IMR-90 (cell line): ENCODE data around the gene ARL9. TPM values are rescaled to one million over a fixed set of nuclear protein-coding genes. Genes with fewer than 3 reads are reported as not detected.

ENCODE experiments used
- ATAC-seq: fragments of 200-7000 bp; cut with Tn5 transposase; 2 replicates; pipeline ENCODE4 v1.9.1; 2020; ENCODE audit warnings: low read depth, mild to moderate bottlenecking, moderate library complexity
- BruUV-seq: library from RNA; stranded (reverse); fragments of 400-500 nt; replicated peaks from 2 replicates; lab custom pipeline; 2021; lab: Mats Ljungman, UMichigan
- CTCF ChIA-PET: fragments of 300-600 bp; formaldehyde crosslinking; extraction: SDS; loops from one replicate; lab custom pipeline; 2021; ENCODE audit warnings: antibody characterized with exemption; lab: Yijun Ruan, JAX
- POLR2A ChIA-PET: fragments of 300-600 bp; sonication (Branson Sonifier 250); formaldehyde crosslinking; loops from one replicate; lab custom pipeline; 2022; ENCODE audit warnings: antibody characterized with exemption; ENCODE audit not compliant: unreplicated experiment; lab: Charles Lee
- DNase-seq: peaks from one replicate; pipeline ENCODE4 v3.0.0; 2013
- H2AFZ ChIP-seq: replicated peaks from 2 replicates; pipeline ENCODE3; 2013; ENCODE audit warnings: low read length, mild to moderate bottlenecking; ENCODE audit not compliant: poor library complexity
- H2AK5ac ChIP-seq: 2 replicates; pipeline ENCODE4 v1.6.1; 2013; ENCODE audit warnings: low read depth, low read length, inconsistent platforms
- H2AK9ac ChIP-seq: replicated peaks from 2 replicates; pipeline ENCODE3; 2013; ENCODE audit warnings: mild to moderate bottlenecking, low read depth, low read length, moderate library complexity; ENCODE audit not compliant: poor library complexity
- H2BK120ac ChIP-seq: 2 replicates; pipeline ENCODE4 v1.6.1; 2013; ENCODE audit warnings: low read depth, low read length, inconsistent platforms
- H2BK15ac ChIP-seq: 3 replicates; pipeline ENCODE4 v1.6.1; 2013; ENCODE audit warnings: low read depth, low read length, inconsistent platforms
- H2BK20ac ChIP-seq: 2 replicates; pipeline ENCODE4 v1.6.1; 2013; ENCODE audit warnings: low read depth, mild to moderate bottlenecking, inconsistent platforms, low read length, moderate library complexity
- H2BK5ac ChIP-seq: 2 replicates; pipeline ENCODE4 v1.6.1; 2013; ENCODE audit warnings: mild to moderate bottlenecking, low read depth, low read length, inconsistent platforms; ENCODE audit not compliant: poor library complexity, severe bottlenecking
- H3K14ac ChIP-seq: replicated peaks from 2 replicates; pipeline ENCODE4 v1.6.1; 2013; ENCODE audit warnings: low read depth, low read length, inconsistent platforms
- H3K18ac ChIP-seq: 2 replicates; pipeline ENCODE4 v1.6.1; 2013; ENCODE audit warnings: low read depth, low read length, control low read depth
- H3K23ac ChIP-seq: 2 replicates; pipeline ENCODE4 v1.6.1; 2013; ENCODE audit warnings: low read depth, low read length, inconsistent platforms
- H3K27ac ChIP-seq: 2 replicates; pipeline ENCODE4 v1.5.1; 2013; ENCODE audit warnings: mild to moderate bottlenecking, control low read depth, low read length; ENCODE audit not compliant: insufficient read depth
- H3K27me3 ChIP-seq: 2 replicates; pipeline ENCODE4 v1.6.1; 2013; ENCODE audit warnings: low read length; ENCODE audit not compliant: control insufficient read depth, insufficient read depth
- H3K36me3 ChIP-seq: 2 replicates; pipeline ENCODE4 v1.6.1; 2013; ENCODE audit warnings: low read length, mixed read lengths; ENCODE audit not compliant: control insufficient read depth, insufficient read depth
- H3K4ac ChIP-seq: 2 replicates; pipeline ENCODE4 v1.6.1; 2013; ENCODE audit warnings: low read depth, low read length, inconsistent platforms
- H3K4me1 ChIP-seq: 2 replicates; pipeline ENCODE4 v1.6.1; 2013; ENCODE audit warnings: low read length, mixed read lengths; ENCODE audit not compliant: control insufficient read depth, insufficient read depth
- H3K4me2 ChIP-seq: 2 replicates; pipeline ENCODE4 v1.6.1; 2013; ENCODE audit warnings: low read depth, mild to moderate bottlenecking, control low read depth, low read length, moderate library complexity
- H3K4me3 ChIP-seq: 2 replicates; pipeline ENCODE4 v1.5.1; 2013; ENCODE audit warnings: low read depth, mild to moderate bottlenecking, control low read depth, low read length, moderate library complexity; ENCODE audit not compliant: insufficient read depth
- H3K56ac ChIP-seq: 2 replicates; pipeline ENCODE4 v1.6.1; 2013; ENCODE audit warnings: low read length, inconsistent platforms; ENCODE audit not compliant: insufficient read depth; ENCODE audit errors: extremely low read depth
- H3K79me1 ChIP-seq, 2 experiments: 2 replicates each; pipeline ENCODE4 v1.6.1; 2013; ENCODE audit warnings: low read length in 2 of 2, inconsistent platforms in 1 of 2, low read depth in 1 of 2
- H3K9ac ChIP-seq: 2 replicates; pipeline ENCODE4 v1.6.1; 2013; ENCODE audit warnings: low read depth, low read length, control low read depth
- H3K9me1 ChIP-seq: 2 replicates; pipeline ENCODE4 v1.6.1; 2013; ENCODE audit warnings: low read length, inconsistent platforms; ENCODE audit not compliant: insufficient read depth
- H3K9me3 ChIP-seq: 2 replicates; pipeline ENCODE4 v1.6.1; 2013; ENCODE audit warnings: low read length; ENCODE audit not compliant: control insufficient read depth, insufficient read depth
- H4K20me1 ChIP-seq: 2 replicates; pipeline ENCODE4 v1.6.1; 2013; ENCODE audit warnings: low read length, inconsistent platforms; ENCODE audit not compliant: insufficient read depth
- H4K5ac ChIP-seq: 2 replicates; pipeline ENCODE4 v1.6.1; 2013; ENCODE audit warnings: mild to moderate bottlenecking, low read depth, low read length, control low read depth
- H4K8ac ChIP-seq, 2 experiments: 2 replicates each; pipeline ENCODE4 v1.6.1; 2013; ENCODE audit warnings: low read depth in 2 of 2, low read length in 2 of 2, control low read depth in 1 of 2, inconsistent platforms in 1 of 2
- H4K91ac ChIP-seq: 2 replicates; pipeline ENCODE4 v1.6.1; 2013; ENCODE audit warnings: low read depth, low read length, inconsistent platforms; ENCODE audit not compliant: insufficient read depth
- BHLHE40 ChIP-seq: fragments of 150-350 bp; IDR thresholded peaks from 2 replicates; pipeline ENCODE4 v1.6.1; 2016; ENCODE audit warnings: mild to moderate bottlenecking, low read depth, low read length
- CEBPB ChIP-seq: IDR thresholded peaks from 2 replicates; pipeline ENCODE4 v1.6.1; 2012; ENCODE audit warnings: low read depth, low read length, improper control_type of control experiment
- MAFK ChIP-seq: IDR thresholded peaks from 2 replicates; pipeline ENCODE4 v1.6.1; 2012; ENCODE audit warnings: low read depth, low read length, improper control_type of control experiment
- USF2 ChIP-seq: fragments of 150-350 bp; IDR thresholded peaks from 2 replicates; pipeline ENCODE4 v1.6.1; 2017; ENCODE audit warnings: mild to moderate bottlenecking, antibody characterized with exemption, low read length, low read depth
- WGBS, 2 experiments: methylation state at CpG; one replicate each; pipeline versions ENCODE4 v1.1.5 to v1.1.7; 2013; ENCODE audit warnings: missing lambda C conversion rate in 2 of 2; ENCODE audit not compliant: insufficient read length in 1 of 2; ENCODE audit errors: extremely low coverage in 2 of 2; 5-methylcytosine and 5-hydroxymethylcytosine counted together
- dilution Hi-C: fragments of 300-500 bp; cut with HindIII; formaldehyde crosslinking; loops from one replicate; pipeline ENCODE4 v1.14.3; 2018; ENCODE audit warnings: low sequenced_read_pairs; ENCODE audit not compliant: unreplicated experiment
- in situ Hi-C: fragments of 300-500 bp; cut with MboI; formaldehyde crosslinking; loops from 3 replicates; pipeline ENCODE4 v1.14.3; 2019; ENCODE audit warnings: low sequenced_read_pairs, inconsistent platforms, mixed read lengths
- intact Hi-C: fragments of 100-400 bp; cut with micrococcal nuclease; formaldehyde crosslinking; loops from 2 replicates; pipeline ENCODE4 v1.10.0; 2022
- polyA plus RNA-seq, 3 experiments: library from polyadenylated mRNA; depleted of rRNA; stranded (reverse); fragments of >200 nt; gene quantifications; 2 replicates each; pipeline ENCODE4 v1.2.3, GENCODE V29; 2012; ENCODE audit warnings: low replicate concordance in 1 of 3
- total RNA-seq: library from RNA; depleted of rRNA; stranded (reverse); fragments of >200 nt; gene quantifications from 2 replicates; pipeline ENCODE4 v1.2.3, GENCODE V29; 2012

ARL9 gene
- total and polyA plus RNA-seq, 2 of the 4 experiments (the other 2 are of a cell fraction) = 0.18 to 0.51 TPM

- dilution Hi-C loops = no loop called here
- intact Hi-C loops = no loop called here
- no TSS peak for BruUV-seq
Observed at GRCh38 chr4:56535915-56536314, 30.3 kb downstream of the ARL9 start.

More at GRCh38 chr4:56535915-56536314, 30.3 kb downstream of the ARL9 start:
- Histone ChIP-seq H3K27ac (no peak overlapping the region), H3K27me3 (no peaks in the 10 kb centered on the region), H3K9me1 (no peaks in the 10 kb centered on the region; the same call in 1 of the 2 replicates), H3K4me3 (no peak overlapping the region), H3K56ac (no peak overlapping the region), H4K5ac (no peak overlapping the region), H3K4me2 (no peak overlapping the region), H2BK15ac (no peak overlapping the region), H3K4ac (no peak overlapping the region), H4K8ac (no peak overlapping the region), H2AK5ac (no peak overlapping the region), H3K23ac (no peak overlapping the region), H3K14ac (no peak overlapping the region), H2AK9ac (no peak overlapping the region), H4K20me1 (no peaks in the 10 kb centered on the region), H2BK5ac (no peak overlapping the region), H4K91ac (no peak overlapping the region), H3K4me1 (0 out of 2 replicates have a peak, but pooled peaks cover 2% of the 10 kb centered on the region), H2BK20ac (no peak overlapping the region), H3K18ac (no peak overlapping the region), H3K36me3 (no peaks in the 10 kb centered on the region), H3K79me1 (no peaks in the 10 kb centered on the region), H2BK120ac (no peak overlapping the region), H3K9ac (no peak overlapping the region), H2AFZ (no peak overlapping the region), H3K9me3 (no peaks in the 10 kb centered on the region)
- in situ Hi-C loops = no loop called here
- TF ChIP-seq CEBPB (no peak), BHLHE40 (no peak), MAFK (no peak), USF2 (no peak)
- no peak for DNase-seq
- WGBS, 2 experiments = 43% methylated on average over 1 of the region's 7 CpGs; no CpG with 5 or more reads in 1 of the 2 experiments
- ATAC-seq = no peak
- CTCF ChIA-PET = no interaction called here
- POLR2A ChIA-PET = no interaction called here
